Thoracic aorta (tissue), 2 donors: ENCODE results near the gene MCF2L. TPM values are rescaled to one million over a fixed set of nuclear protein-coding genes. Genes with fewer than 3 reads are reported as not detected.

ENCODE experiments used
- ATAC-seq: fragments of 150-250 bp; one replicate; pipeline ENCODE4 v1.8.0; 2017; ENCODE audit warnings: low read depth; ENCODE audit not compliant: insufficient number of reproducible peaks, low FRiP score
- DNase-seq: peaks from one replicate; pipeline ENCODE4 v3.0.0-alpha.2; 2020; ENCODE audit warnings: low spot score
- H3K27ac ChIP-seq, 2 donors: fragments of 200-600 bp; sonication (generic); 1 replicate in 1 of 2; 2 replicates in 1 of 2; pipeline ENCODE4 v1.5.1; 2016; ENCODE audit warnings: mild to moderate bottlenecking in 2 of 2, moderate library complexity in 2 of 2
- H3K27me3 ChIP-seq: fragments of 200-600 bp; sonication (generic); replicated peaks from 2 replicates; pipeline ENCODE4 v1.6.0; 2016; ENCODE audit warnings: mild to moderate bottlenecking; ENCODE audit not compliant: insufficient read depth
- H3K36me3 ChIP-seq: fragments of 200-600 bp; sonication (generic); one replicate; pipeline ENCODE4 v1.5.1; 2016
- H3K4me1 ChIP-seq, 2 donors: fragments of 200-600 bp; sonication (generic); 1 replicate in 1 of 2; 2 replicates in 1 of 2; pipeline versions ENCODE4 v1.5.1 to v1.6.0; 2016; ENCODE audit warnings: low read depth in 2 of 2, mild to moderate bottlenecking in 1 of 2; ENCODE audit not compliant: control insufficient read depth in 1 of 2
- H3K4me3 ChIP-seq: fragments of 200-600 bp; sonication (generic); 2 replicates; pipeline ENCODE4 v1.5.1; 2016; ENCODE audit warnings: mild to moderate bottlenecking
- H3K9me3 ChIP-seq: fragments of 200-600 bp; sonication (generic); 2 replicates; pipeline ENCODE4 v1.5.1; 2016
- CTCF ChIP-seq: fragments of 200-600 bp; sonication (generic); IDR thresholded peaks from one replicate; pipeline ENCODE4 v1.5.1; 2019; ENCODE audit warnings: antibody characterized with exemption
- total RNA-seq, 2 donors: library from RNA; depleted of rRNA; stranded (reverse); fragments of >200 nt; gene quantifications; one replicate each; pipeline versions ENCODE4 v1.1.0 to v1.2.3, GENCODE V29; 2016

MCF2L gene
- total RNA-seq, 2 donors from 2014 or later = 34.9 to 49.2 TPM

DNA sequence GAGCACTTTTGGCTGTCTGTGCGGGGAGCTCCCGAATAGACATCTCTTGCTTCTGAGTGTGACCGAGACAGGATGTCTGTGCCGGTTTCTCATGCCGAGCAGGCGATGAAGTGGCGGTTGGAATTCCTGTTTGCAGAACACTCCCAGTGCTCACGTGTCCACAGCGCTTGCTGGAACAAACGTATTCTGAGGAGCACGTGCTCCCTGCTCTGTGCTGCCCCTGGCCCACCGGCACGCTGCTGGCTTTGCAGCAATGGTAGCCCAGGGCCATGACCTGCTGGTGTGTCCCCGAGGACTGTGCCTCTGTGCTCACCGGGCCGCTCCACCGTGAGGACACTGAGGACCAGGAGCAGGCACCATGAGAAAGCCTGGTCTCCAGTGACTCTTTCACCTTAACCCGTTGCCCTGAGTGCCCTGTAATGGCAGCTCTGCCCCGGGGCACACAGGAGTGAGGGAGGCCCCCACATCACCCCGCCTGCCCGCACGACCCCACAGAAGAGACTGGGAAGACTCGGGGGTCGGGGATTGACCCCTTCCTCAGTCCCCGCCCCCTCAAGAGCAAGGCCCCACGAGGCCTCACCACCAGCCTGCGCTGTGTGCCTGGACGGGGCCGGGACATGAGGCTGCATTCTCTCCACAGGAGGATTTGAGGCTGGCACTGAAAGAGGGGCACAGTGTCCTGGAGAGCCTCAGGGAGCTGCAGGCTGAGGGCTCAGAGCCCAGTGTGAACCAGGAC, 96.6 kb downstream of the MCF2L start:
- Histone ChIP-seq H3K27ac (no peak overlapping the region), H3K4me1 (peaks cover 0 to 5% of the 10 kb centered on the region in 2 donors), H3K36me3 (no peaks in the 10 kb centered on the region), H3K9me3 (no peaks in the 10 kb centered on the region), H3K4me3 (no peak overlapping the region), H3K27me3 (no peaks in the 10 kb centered on the region)
- ATAC-seq = no peak
- no peak for TF ChIP-seq CTCF
- no peak for DNase-seq

GRCh38 chr13:113066142-113066455, 97.1 kb downstream of the MCF2L start:
- peaks cover 0 to 5% of the 10 kb centered on the region in 2 donors for H3K4me1 ChIP-seq
- ATAC-seq = no peak
- no peaks in the 10 kb centered on the region for H3K9me3 ChIP-seq
- H3K36me3 ChIP-seq = no peaks in the 10 kb centered on the region
- H3K4me3 ChIP-seq = no peak overlapping the region
- no peaks in the 10 kb centered on the region for H3K27me3 ChIP-seq
- H3K27ac ChIP-seq = no peak overlapping the region
- DNase-seq = no peak
- TF ChIP-seq CTCF = no peak

- H3K27me3 ChIP-seq = no peaks in the 10 kb centered on the region
- DNase-seq = no peak
- peaks cover 0 to 5% of the 10 kb centered on the region in 2 donors for H3K4me1 ChIP-seq
- ATAC-seq = no peak
- no peak overlapping the region for H3K27ac ChIP-seq
- no peaks in the 10 kb centered on the region for H3K9me3 ChIP-seq
- no peak for TF ChIP-seq CTCF
- no peak overlapping the region for H3K4me3 ChIP-seq
- no peaks in the 10 kb centered on the region for H3K36me3 ChIP-seq
Observed at GRCh38 chr13:113066746-113067145, 97.7 kb downstream of the MCF2L start.

DNA sequence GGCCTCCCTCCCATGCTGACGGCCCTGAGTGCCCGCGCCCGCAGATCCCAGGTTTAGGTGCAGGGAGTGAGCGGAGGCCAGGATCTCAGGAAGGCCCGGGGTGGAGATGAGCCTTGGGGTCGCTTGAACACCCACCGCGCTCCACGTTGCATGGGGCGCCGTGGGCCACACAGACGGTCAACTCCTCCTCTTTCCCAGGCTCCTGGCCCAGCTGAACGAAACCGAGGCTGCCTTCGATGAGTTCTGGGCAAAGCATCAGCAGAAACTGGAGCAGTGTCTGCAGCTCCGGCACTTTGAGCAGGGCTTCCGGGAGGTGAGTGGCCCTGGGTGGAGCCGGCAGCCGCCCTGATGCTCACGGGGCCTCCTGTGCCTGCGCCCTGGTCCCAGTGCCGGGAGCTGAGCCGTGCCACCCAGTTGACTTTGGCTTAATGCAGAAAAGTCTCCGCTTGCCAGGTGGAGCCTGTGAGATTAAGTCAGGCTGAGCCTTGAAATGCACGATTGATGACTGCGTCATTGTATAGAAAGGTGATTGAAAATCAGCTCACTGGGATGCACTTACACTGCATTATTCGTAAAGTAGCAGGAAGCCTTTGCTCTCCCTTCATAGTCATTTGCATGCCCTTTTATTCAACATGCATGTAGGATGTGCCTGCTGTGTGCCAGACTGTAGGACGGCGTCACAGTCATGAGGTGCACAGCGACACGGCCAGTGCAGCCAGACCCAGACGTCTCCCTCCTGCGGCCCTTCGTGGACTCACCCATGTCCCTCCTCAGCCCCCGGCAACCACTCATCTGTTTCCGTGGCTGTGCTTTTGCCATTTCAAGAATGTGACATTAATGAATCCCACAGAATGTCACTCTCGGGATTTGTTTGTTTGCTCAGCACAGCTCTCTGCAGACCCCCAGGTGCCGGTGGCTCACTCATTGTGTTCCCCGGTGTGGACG, 101.1 kb downstream of the MCF2L start:
- DNase-seq (no peak), ATAC-seq (no peak)
- no peaks in the 10 kb centered on the region for H3K4me1 ChIP-seq
- H3K9me3 ChIP-seq = no peaks in the 10 kb centered on the region
- H3K4me3 ChIP-seq = no peak overlapping the region
- no peaks in the 10 kb centered on the region for H3K36me3 ChIP-seq
- H3K27me3 ChIP-seq = no peaks in the 10 kb centered on the region
- TF ChIP-seq CTCF = no peak
- H3K27ac ChIP-seq = no peak overlapping the region

- no peaks in the 10 kb centered on the region for H3K9me3 ChIP-seq
- TF ChIP-seq CTCF = no peak
Observed at GRCh38 chr13:113070855-113071254, 101.8 kb downstream of the MCF2L start.

More at GRCh38 chr13:113070855-113071254, 101.8 kb downstream of the MCF2L start:
- H3K4me3 ChIP-seq = no peak overlapping the region
- H3K36me3 ChIP-seq = no peaks in the 10 kb centered on the region
- H3K4me1 ChIP-seq = no peaks in the 10 kb centered on the region
- H3K27ac ChIP-seq = no peak overlapping the region
- DNase-seq (no peak), ATAC-seq (no peak)
- no peaks in the 10 kb centered on the region for H3K27me3 ChIP-seq
